ENCODE measurements around the gene CACNA1I. TPM values are rescaled to one million over a fixed set of nuclear protein-coding genes. Genes with fewer than 3 reads are reported as not detected.

CACNA1I gene
- total RNA-seq, 1 experiment from 2014 or later = 0.90 TPM

DNA sequence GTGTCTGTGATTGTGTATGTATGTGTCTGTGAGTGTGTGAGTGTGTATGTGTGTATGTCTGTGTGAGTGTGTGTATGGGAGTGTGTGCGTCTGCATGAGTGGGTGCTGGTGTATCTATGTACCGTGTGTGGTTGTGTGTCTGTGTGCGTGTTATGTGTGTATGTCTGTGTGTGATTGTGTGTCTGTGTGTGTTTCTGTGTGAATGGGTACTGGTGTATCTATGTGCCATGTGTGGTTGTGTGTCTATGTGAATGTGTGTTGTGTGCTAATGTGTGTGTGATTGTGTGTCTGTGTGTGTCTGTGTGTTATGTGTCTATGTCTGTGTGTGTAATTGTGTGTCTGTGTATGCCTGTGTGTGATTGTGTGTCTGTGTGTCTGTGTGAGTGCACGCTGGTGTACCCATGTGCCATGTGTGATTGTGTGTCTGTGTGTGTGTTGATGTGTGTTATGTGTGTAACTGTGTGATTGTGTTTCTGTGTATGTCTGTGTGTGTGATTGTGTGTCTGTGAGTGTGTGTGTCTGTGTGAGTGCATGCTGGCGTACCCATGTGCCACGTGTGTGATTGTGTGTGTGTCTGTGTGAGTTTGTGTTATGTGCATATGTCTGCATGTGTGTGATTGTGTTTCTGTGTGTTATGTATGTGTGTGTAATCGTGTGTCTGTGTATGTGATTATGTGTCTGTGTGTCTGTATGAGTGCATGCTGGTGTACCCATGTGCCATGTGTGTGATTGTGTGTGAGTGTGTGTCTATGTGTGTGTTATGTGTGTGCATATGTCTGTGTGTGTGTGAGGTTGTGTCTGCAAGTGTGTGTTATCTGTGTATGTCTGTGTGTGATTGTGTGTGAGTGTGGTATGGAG is 6.8 kb upstream of the CACNA1I start:
- CTCF ChIA-PET = no interaction called here

DNA sequence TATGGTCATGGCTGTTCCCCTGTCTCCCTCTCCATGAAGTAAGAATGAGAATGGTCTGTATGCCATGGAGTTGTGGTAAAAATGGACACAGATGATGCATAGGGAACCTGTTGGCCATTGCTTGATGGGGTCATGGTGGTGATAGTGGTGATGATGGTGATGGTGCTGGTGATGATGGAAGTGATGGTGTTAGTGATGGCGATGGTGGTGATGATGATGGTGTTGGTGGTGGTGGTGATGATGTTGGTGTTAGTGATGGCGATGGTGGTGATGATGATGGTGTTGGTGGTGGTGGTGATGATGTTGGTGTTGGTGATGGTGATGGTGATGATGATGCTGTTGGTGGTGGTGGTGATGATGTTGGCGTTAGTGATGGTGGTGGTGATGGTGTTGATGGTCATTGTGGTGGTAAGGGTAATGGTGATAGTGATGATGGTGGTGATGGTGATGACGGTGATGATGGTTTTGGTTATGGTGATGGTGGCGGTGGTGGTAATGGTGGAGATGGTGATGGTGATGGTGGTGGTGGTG is 5.1 kb upstream of the CACNA1I start:
- Histone ChIP-seq H3K4me3 (ENCODE audit: low read depth, low read length, poor library complexity, severe bottlenecking) (no peak overlapping the region), H3K27ac (ENCODE audit: low read depth, low read length, poor library complexity, severe bottlenecking) (no peak overlapping the region), H3K36me3 (ENCODE audit: insufficient read depth, low read length, poor library complexity, severe bottlenecking) (no peaks in the 10 kb centered on the region), H3K9me3 (ENCODE audit: low read depth, low read length, poor library complexity, severe bottlenecking) (no peaks in the 10 kb centered on the region), H3K27me3 (replicated peaks; ENCODE audit: insufficient read depth, low read depth, low read length, poor library complexity) (no peaks in the 10 kb centered on the region), H3K4me1 (ENCODE audit: insufficient read depth, low read length, poor library complexity, severe bottlenecking) (peaks cover 2% of the 10 kb centered on the region)
- TF ChIP-seq, protein P1, sequence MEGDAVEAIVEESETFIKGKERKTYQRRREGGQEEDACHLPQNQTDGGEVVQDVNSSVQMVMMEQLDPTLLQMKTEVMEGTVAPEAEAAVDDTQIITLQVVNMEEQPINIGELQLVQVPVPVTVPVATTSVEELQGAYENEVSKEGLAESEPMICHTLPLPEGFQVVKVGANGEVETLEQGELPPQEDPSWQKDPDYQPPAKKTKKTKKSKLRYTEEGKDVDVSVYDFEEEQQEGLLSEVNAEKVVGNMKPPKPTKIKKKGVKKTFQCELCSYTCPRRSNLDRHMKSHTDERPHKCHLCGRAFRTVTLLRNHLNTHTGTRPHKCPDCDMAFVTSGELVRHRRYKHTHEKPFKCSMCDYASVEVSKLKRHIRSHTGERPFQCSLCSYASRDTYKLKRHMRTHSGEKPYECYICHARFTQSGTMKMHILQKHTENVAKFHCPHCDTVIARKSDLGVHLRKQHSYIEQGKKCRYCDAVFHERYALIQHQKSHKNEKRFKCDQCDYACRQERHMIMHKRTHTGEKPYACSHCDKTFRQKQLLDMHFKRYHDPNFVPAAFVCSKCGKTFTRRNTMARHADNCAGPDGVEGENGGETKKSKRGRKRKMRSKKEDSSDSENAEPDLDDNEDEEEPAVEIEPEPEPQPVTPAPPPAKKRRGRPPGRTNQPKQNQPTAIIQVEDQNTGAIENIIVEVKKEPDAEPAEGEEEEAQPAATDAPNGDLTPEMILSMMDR (conservative IDR thresholded peaks at IDR 0.05; ENCODE audit: low read depth, low read length) = no peak
- no peak for TF ChIP-seq EZH2 (IDR thresholded peaks at IDR 0.05; ENCODE audit: borderline replicate concordance, low read depth, low read length, poor library complexity, severe bottlenecking)
- intact Hi-C loops (cut with micrococcal nuclease; ENCODE audit: unreplicated experiment) = no loop called here
- CTCF ChIA-PET = no interaction called here
- BruUV-seq (replicated peaks) = no TSS peak
- POLR2A ChIA-PET (ENCODE audit: low non-redundant PET) = no interaction called here
- DNase-seq (ENCODE audit: low spot score) = no peak

More for the DNA sequence above, 6.8 kb upstream of the CACNA1I start:
- POLR2A ChIA-PET (ENCODE audit: low non-redundant PET) = no interaction called here
- intact Hi-C loops (cut with micrococcal nuclease; ENCODE audit: unreplicated experiment) = no loop called here
- Histone ChIP-seq H3K4me3 (ENCODE audit: low read depth, low read length, poor library complexity, severe bottlenecking) (no peak overlapping the region), H3K27me3 (replicated peaks; ENCODE audit: insufficient read depth, low read depth, low read length, poor library complexity) (peaks cover 5% of the 10 kb centered on the region), H3K9me3 (ENCODE audit: low read depth, low read length, poor library complexity, severe bottlenecking) (no peaks in the 10 kb centered on the region), H3K4me1 (ENCODE audit: insufficient read depth, low read length, poor library complexity, severe bottlenecking) (no peaks in the 10 kb centered on the region), H3K27ac (ENCODE audit: low read depth, low read length, poor library complexity, severe bottlenecking) (no peak overlapping the region), H3K36me3 (ENCODE audit: insufficient read depth, low read length, poor library complexity, severe bottlenecking) (no peaks in the 10 kb centered on the region)
- TF ChIP-seq, protein P1 (conservative IDR thresholded peaks at IDR 0.05; ENCODE audit: low read depth, low read length) = no peak
- TF ChIP-seq EZH2 (IDR thresholded peaks at IDR 0.05; ENCODE audit: borderline replicate concordance, low read depth, low read length, poor library complexity, severe bottlenecking) = no peak
- DNase-seq (ENCODE audit: low spot score) = no peak
- no TSS peak for BruUV-seq (replicated peaks)

DNA sequence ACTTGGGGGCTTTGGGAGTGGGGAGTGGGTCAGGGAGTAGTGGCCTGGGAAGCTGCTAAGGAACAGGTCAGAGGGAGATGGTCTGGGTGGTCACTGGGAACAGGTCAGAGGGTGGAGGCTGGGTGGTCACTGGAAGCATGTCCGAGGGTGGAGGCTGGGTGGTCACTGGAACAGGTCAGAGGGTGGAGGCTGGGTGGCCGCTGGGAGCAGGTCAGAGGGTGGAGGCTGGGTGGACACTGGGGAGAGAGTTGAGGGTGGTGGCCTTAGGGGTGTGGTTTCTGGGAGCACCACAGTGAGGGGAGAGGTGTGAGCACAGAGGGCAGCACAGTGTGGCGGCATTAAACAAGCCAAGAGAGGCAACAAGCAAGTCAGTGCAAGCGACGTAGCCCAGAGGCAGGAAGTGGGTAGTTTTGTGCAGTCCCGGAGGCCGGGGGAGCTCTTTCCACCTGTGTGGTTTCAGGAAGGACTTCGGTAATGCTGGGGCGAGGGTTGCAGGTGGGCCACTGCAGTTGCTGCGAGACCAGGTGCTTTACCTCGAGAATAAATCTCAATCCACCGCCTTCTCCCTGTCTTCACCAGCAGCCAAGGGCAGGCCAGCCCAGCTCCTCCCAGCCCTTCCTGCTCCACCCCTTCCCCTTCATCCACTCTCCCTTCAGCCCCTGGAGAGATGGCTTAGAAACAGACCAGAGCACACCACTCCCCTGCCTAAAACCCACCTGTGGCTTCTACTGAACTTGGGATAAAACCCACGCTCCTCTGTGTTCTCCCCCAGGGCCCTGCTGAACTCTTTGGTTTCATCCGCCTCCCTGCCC is 3.2 kb upstream of the CACNA1I start:
- H3K9me3 ChIP-seq (ENCODE audit: low read depth, low read length, poor library complexity, severe bottlenecking) = no peaks in the 10 kb centered on the region
- no TSS peak for BruUV-seq (replicated peaks)
- no peaks in the 10 kb centered on the region for H3K36me3 ChIP-seq (ENCODE audit: insufficient read depth, low read length, poor library complexity, severe bottlenecking)
- POLR2A ChIA-PET (ENCODE audit: low non-redundant PET) = no interaction called here
- no peak for DNase-seq (ENCODE audit: low spot score)
- intact Hi-C loops (cut with micrococcal nuclease; ENCODE audit: unreplicated experiment) = no loop called here
- H3K4me3 ChIP-seq (ENCODE audit: low read depth, low read length, poor library complexity, severe bottlenecking) = no peak overlapping the region
- no peak overlapping the region for H3K27ac ChIP-seq (ENCODE audit: low read depth, low read length, poor library complexity, severe bottlenecking)
- CTCF ChIA-PET = no interaction called here
- peaks cover 11% of the 10 kb centered on the region for H3K4me1 ChIP-seq (ENCODE audit: insufficient read depth, low read length, poor library complexity, severe bottlenecking)
- TF ChIP-seq, protein P1 (conservative IDR thresholded peaks at IDR 0.05; ENCODE audit: low read depth, low read length) = no peak
- no peak for TF ChIP-seq EZH2 (IDR thresholded peaks at IDR 0.05; ENCODE audit: borderline replicate concordance, low read depth, low read length, poor library complexity, severe bottlenecking)
- no peaks in the 10 kb centered on the region for H3K27me3 ChIP-seq (replicated peaks; ENCODE audit: insufficient read depth, low read depth, low read length, poor library complexity)
